DMS 273 (cell line): ENCODE data around the gene PSMG1.
"Not testable (repeated sequence)": the region's sequence is repeated elsewhere in the genome, so short reads cannot be mapped to it uniquely, and the experiment has no call there.

ENCODE experiments used
- DNase-seq: peaks from one replicate; lab custom pipeline; 2025; ENCODE audit not compliant: unreplicated experiment; lab: John Stamatoyannopoulos, UW

The PSMG1 gene

GRCh38 chr21:39183272-39184049, at the start of gene PSMG1:
TSS of gene PSMG1 (minus strand) at chr21:39183451. CDS start at chr21:39183385, 66 bp downstream.
- peak; percentile 98 for DNase-seq

GRCh38 chr21:39232861-39233291, 49.6 kb upstream of the PSMG1 start:
- DNase-seq, result no peak

- no peak for DNase-seq
Measured at GRCh38 chr21:39224930-39225329, 41.7 kb upstream of the PSMG1 start.

- no peak for DNase-seq
Measured at GRCh38 chr21:39221997-39222486, 38.8 kb upstream of the PSMG1 start.

GRCh38 chr21:39221282-39221996, 38.2 kb upstream of the PSMG1 start:
- no peak for DNase-seq

- not testable (repeated sequence) for DNase-seq
Measured at GRCh38 chr21:39220875-39221274, 37.6 kb upstream of the PSMG1 start.

GRCh38 chr21:39220150-39220549, 36.9 kb upstream of the PSMG1 start:
- DNase-seq, result no peak

- DNase-seq, result peak; percentile 6
Measured at GRCh38 chr21:39218082-39218409, 34.8 kb upstream of the PSMG1 start.

GRCh38 chr21:39217356-39218081, 34.3 kb upstream of the PSMG1 start:
- peak; percentile 95 for DNase-seq

GRCh38 chr21:39216290-39216689, 33.0 kb upstream of the PSMG1 start:
- no peak for DNase-seq

- no peak for DNase-seq
Measured at GRCh38 chr21:39215078-39215477, 31.8 kb upstream of the PSMG1 start.

- DNase-seq, result no peak
Measured at GRCh38 chr21:39209334-39209688, 26.1 kb upstream of the PSMG1 start.

GRCh38 chr21:39208624-39209333, 25.5 kb upstream of the PSMG1 start:
- no peak for DNase-seq

GRCh38 chr21:39204134-39204533, 20.9 kb upstream of the PSMG1 start:
- DNase-seq, result no peak

- DNase-seq, result no peak
Measured at GRCh38 chr21:39198800-39199199, 15.5 kb upstream of the PSMG1 start.

GRCh38 chr21:39197448-39198233, 14.4 kb upstream of the PSMG1 start:
- DNase-seq, result no peak

- no peak for DNase-seq
Measured at GRCh38 chr21:39196838-39197237, 13.6 kb upstream of the PSMG1 start.

- DNase-seq, result no peak
Measured at GRCh38 chr21:39196310-39196709, 13.1 kb upstream of the PSMG1 start.

- DNase-seq, result no peak
Measured at GRCh38 chr21:39193380-39193779, 10.1 kb upstream of the PSMG1 start.

GRCh38 chr21:39189857-39190604, 6.8 kb upstream of the PSMG1 start:
- no peak for DNase-seq
